ENCODE measurements around the gene PLEKHA1.

The PLEKHA1 gene

GRCh38 chr10:122390271-122390670, 15.8 kb downstream of the PLEKHA1 start:
- TF ChIP-seq CTCF (IDR thresholded peaks at IDR 0.05; ENCODE audit: insufficient read depth, missing control alignments) = no peak
- DNase-seq (ENCODE audit: insufficient read length, low spot score) = no peak
- FAIRE-seq = no peak

GRCh38 chr10:122390679-122391078, 16.2 kb downstream of the PLEKHA1 start:
- FAIRE-seq (no peak), DNase-seq (ENCODE audit: insufficient read length, low spot score) (no peak)
- no peak for TF ChIP-seq CTCF (IDR thresholded peaks at IDR 0.05; ENCODE audit: insufficient read depth, missing control alignments)

- no peak for DNase-seq (ENCODE audit: insufficient read length, low spot score)
- no peak for TF ChIP-seq CTCF (IDR thresholded peaks at IDR 0.05; ENCODE audit: insufficient read depth, missing control alignments)
- FAIRE-seq = no peak
Observed at GRCh38 chr10:122391875-122392274, 17.4 kb downstream of the PLEKHA1 start.

- FAIRE-seq (no peak), DNase-seq (ENCODE audit: insufficient read length, low spot score) (no peak)
- TF ChIP-seq CTCF (IDR thresholded peaks at IDR 0.05; ENCODE audit: insufficient read depth, missing control alignments) = no peak
Observed at GRCh38 chr10:122392835-122393234, 18.3 kb downstream of the PLEKHA1 start.

GRCh38 chr10:122393288-122393687, 18.8 kb downstream of the PLEKHA1 start:
- TF ChIP-seq CTCF (IDR thresholded peaks at IDR 0.05; ENCODE audit: insufficient read depth, missing control alignments) = no peak
- DNase-seq (ENCODE audit: insufficient read length, low spot score) (no peak), FAIRE-seq (no peak)

- TF ChIP-seq CTCF (IDR thresholded peaks at IDR 0.05; ENCODE audit: insufficient read depth, missing control alignments) = no peak
- DNase-seq (ENCODE audit: insufficient read length, low spot score) (no peak), FAIRE-seq (no peak)
Observed at GRCh38 chr10:122402548-122403131, 28.1 kb downstream of the PLEKHA1 start.

GRCh38 chr10:122404576-122404975, 30.1 kb downstream of the PLEKHA1 start:
- TF ChIP-seq CTCF (IDR thresholded peaks at IDR 0.05; ENCODE audit: insufficient read depth, missing control alignments) = no peak
- FAIRE-seq (no peak), DNase-seq (ENCODE audit: insufficient read length, low spot score) (no peak)

Data from D721Med (cell line).